GM18499 (cell line): Measurements from ENCODE around the gene FXYD7.

ENCODE experiments used
- ATAC-seq: cut with Tn5 transposase; IDR thresholded peaks from one replicate; pipeline ENCODE4 v1.9.1; 2021; ENCODE audit warnings: moderate number of reproducible peaks; ENCODE audit not compliant: insufficient read depth, unreplicated experiment

The FXYD7 gene

GRCh38 chr19:35160629-35161433 lies 17.8 kb downstream of the FXYD7 start:
- ATAC-seq = no peak

GRCh38 chr19:35161434-35161743 lies 18.3 kb downstream of the FXYD7 start:
- no peak for ATAC-seq

- ATAC-seq = no peak
Measured at GRCh38 chr19:35162471-35163326, 19.6 kb downstream of the FXYD7 start.

GRCh38 chr19:35164418-35164817 lies 21.4 kb downstream of the FXYD7 start:
- ATAC-seq = no peak

GRCh38 chr19:35165200-35166058 lies 22.4 kb downstream of the FXYD7 start:
- ATAC-seq = no peak

- no peak for ATAC-seq
Measured at GRCh38 chr19:35166100-35167063, 23.3 kb downstream of the FXYD7 start.

- ATAC-seq = no peak
Measured at GRCh38 chr19:35167251-35168119, 24.4 kb downstream of the FXYD7 start.

GRCh38 chr19:35168196-35168595 lies 25.1 kb downstream of the FXYD7 start:
- no peak for ATAC-seq

- no peak for ATAC-seq
Measured at GRCh38 chr19:35169221-35169995, 26.4 kb downstream of the FXYD7 start.

- no peak for ATAC-seq
Measured at GRCh38 chr19:35170359-35171061, 27.5 kb downstream of the FXYD7 start.

GRCh38 chr19:35171730-35172129 lies 28.7 kb downstream of the FXYD7 start:
- ATAC-seq = no peak

- no peak for ATAC-seq
Measured at GRCh38 chr19:35174226-35174625, 31.2 kb downstream of the FXYD7 start.

GRCh38 chr19:35176181-35176570 lies 33.1 kb downstream of the FXYD7 start:
- ATAC-seq = no peak

GRCh38 chr19:35177377-35178274 lies 34.6 kb downstream of the FXYD7 start:
- ATAC-seq = no peak

- ATAC-seq = no peak
Measured at GRCh38 chr19:35178701-35179100, 35.6 kb downstream of the FXYD7 start.

GRCh38 chr19:35179830-35180229 lies 36.8 kb downstream of the FXYD7 start:
- no peak for ATAC-seq
